ENCODE data around the gene TIA1. TPM values are rescaled to one million over a fixed set of nuclear protein-coding genes. Genes with fewer than 3 reads are reported as not detected.
A peak's percentile ranks its signal among the peaks of the same experiment; 100 is the strongest.

The TIA1 gene
- total RNA-seq, 3 donors from 2014 or later (not counting 1 experiment from before 2014, with no cell fraction given) = 76.9 to 113 (median 93.2) TPM

- TF ChIP-seq CTCF (IDR thresholded peaks at IDR 0.05) = no peak
- Mint-ChIP-seq H3K4me1 (no peaks in the 10 kb centered on the region), H3K9me3 (no peaks in the 10 kb centered on the region), H3K4me3 (no peak overlapping the region), H3K36me3 (no peaks in the 10 kb centered on the region), H3K27ac (peak overlapping the region in 1 of 2 donors; percentile 35), H3K27me3 (ENCODE audit: low read depth in 2 of 2) (no peaks in the 10 kb centered on the region)
- WGBS (ENCODE audit: insufficient coverage) = 92% methylated on average over 3 of the region's 3 CpGs
- Histone ChIP-seq H3K4me3 (ENCODE audit: low read length) (no peak overlapping the region), H3K9me3 (ENCODE audit: control insufficient read depth, insufficient read depth, low read length) (no peaks in the 10 kb centered on the region), H3K36me3 (ENCODE audit: control insufficient read depth, insufficient read depth, low read length) (peaks cover 55% of the 10 kb centered on the region), H3K4me1 (ENCODE audit: control insufficient read depth, insufficient read depth, low read length) (no peaks in the 10 kb centered on the region), H3K27me3 (ENCODE audit: control insufficient read depth, insufficient read depth, low read length) (no peaks in the 10 kb centered on the region), H3K27ac (ENCODE audit: low read length) (no peak overlapping the region)
- ATAC-seq (no peak), DNase-seq (no peak)
- intact Hi-C loops (cut with micrococcal nuclease) = no loop called here
Observed at GRCh38 chr2:70212298-70212932, 36.0 kb downstream of the TIA1 start.

- H3K36me3 Mint-ChIP-seq = no peaks in the 10 kb centered on the region
- TF ChIP-seq CTCF (IDR thresholded peaks at IDR 0.05) = no peak
- no peaks in the 10 kb centered on the region for H3K9me3 Mint-ChIP-seq
- no peak overlapping the region for H3K4me3 Mint-ChIP-seq
- H3K4me3 ChIP-seq (ENCODE audit: low read length) = no peak overlapping the region
- no peaks in the 10 kb centered on the region for H3K27me3 Mint-ChIP-seq (ENCODE audit: low read depth in 2 of 2)
- H3K36me3 ChIP-seq (ENCODE audit: control insufficient read depth, insufficient read depth, low read length) = peaks cover 53% of the 10 kb centered on the region
- H3K27ac Mint-ChIP-seq = no peak overlapping the region
- H3K4me1 Mint-ChIP-seq = no peaks in the 10 kb centered on the region
- H3K4me1 ChIP-seq (ENCODE audit: control insufficient read depth, insufficient read depth, low read length) = no peaks in the 10 kb centered on the region
- H3K9me3 ChIP-seq (ENCODE audit: control insufficient read depth, insufficient read depth, low read length) = no peaks in the 10 kb centered on the region
- WGBS (ENCODE audit: insufficient coverage) = 100% methylated on average over 2 of the region's 2 CpGs
- ATAC-seq (no peak), DNase-seq (no peak)
- intact Hi-C loops (cut with micrococcal nuclease) = no loop called here
- no peak overlapping the region for H3K27ac ChIP-seq (ENCODE audit: low read length)
- no peaks in the 10 kb centered on the region for H3K27me3 ChIP-seq (ENCODE audit: control insufficient read depth, insufficient read depth, low read length)
Observed at GRCh38 chr2:70211595-70211994, 36.8 kb downstream of the TIA1 start.

- TF ChIP-seq CTCF (IDR thresholded peaks at IDR 0.05) = no peak
- Mint-ChIP-seq H3K4me1 (no peaks in the 10 kb centered on the region), H3K4me3 (no peak overlapping the region), H3K36me3 (no peaks in the 10 kb centered on the region), H3K27ac (no peak overlapping the region), H3K27me3 (ENCODE audit: low read depth in 2 of 2) (no peaks in the 10 kb centered on the region), H3K9me3 (no peaks in the 10 kb centered on the region)
- H3K4me1 ChIP-seq (ENCODE audit: control insufficient read depth, insufficient read depth, low read length) = no peaks in the 10 kb centered on the region
- intact Hi-C loops (cut with micrococcal nuclease) = no loop called here
- no peaks in the 10 kb centered on the region for H3K9me3 ChIP-seq (ENCODE audit: control insufficient read depth, insufficient read depth, low read length)
- H3K36me3 ChIP-seq (ENCODE audit: control insufficient read depth, insufficient read depth, low read length) = no peaks in the 10 kb centered on the region
- no peaks in the 10 kb centered on the region for H3K27me3 ChIP-seq (ENCODE audit: control insufficient read depth, insufficient read depth, low read length)
- no peak overlapping the region for H3K4me3 ChIP-seq (ENCODE audit: low read length)
- 98% methylated on average over 8 of the region's 8 CpGs for WGBS (ENCODE audit: insufficient coverage)
- DNase-seq = no peak
- H3K27ac ChIP-seq (ENCODE audit: low read length) = no peak overlapping the region
- no peak for ATAC-seq
Observed at GRCh38 chr2:70204452-70204851, 44.0 kb downstream of the TIA1 start.

GRCh38 chr2:70203086-70203485 lies 45.3 kb downstream of the TIA1 start:
- H3K9me3 Mint-ChIP-seq = no peaks in the 10 kb centered on the region

More at GRCh38 chr2:70203086-70203485, 45.3 kb downstream of the TIA1 start:
- TF ChIP-seq CTCF (IDR thresholded peaks at IDR 0.05) = no peak
- ATAC-seq = no peak
- no peak overlapping the region for H3K4me3 ChIP-seq (ENCODE audit: low read length)
- DNase-seq = no peak
- intact Hi-C loops (cut with micrococcal nuclease) = no loop called here
- H3K4me3 Mint-ChIP-seq = no peak overlapping the region
- WGBS (ENCODE audit: insufficient coverage) = 97% methylated on average over 5 of the region's 5 CpGs
- no peaks in the 10 kb centered on the region for H3K36me3 Mint-ChIP-seq
- no peak overlapping the region for H3K27ac Mint-ChIP-seq
- no peaks in the 10 kb centered on the region for H3K9me3 ChIP-seq (ENCODE audit: control insufficient read depth, insufficient read depth, low read length)
- H3K36me3 ChIP-seq (ENCODE audit: control insufficient read depth, insufficient read depth, low read length) = no peaks in the 10 kb centered on the region
- no peaks in the 10 kb centered on the region for H3K27me3 Mint-ChIP-seq (ENCODE audit: low read depth in 2 of 2)
- no peaks in the 10 kb centered on the region for H3K27me3 ChIP-seq (ENCODE audit: control insufficient read depth, insufficient read depth, low read length)
- H3K27ac ChIP-seq (ENCODE audit: low read length) = no peak overlapping the region
- no peaks in the 10 kb centered on the region for H3K4me1 ChIP-seq (ENCODE audit: control insufficient read depth, insufficient read depth, low read length)
- no peaks in the 10 kb centered on the region for H3K4me1 Mint-ChIP-seq

Data from natural killer cell (primary cell).